Pancreas (tissue), 10 donors: Measurements from ENCODE around the gene RTP4. TPM values are rescaled to one million over a fixed set of nuclear protein-coding genes. Genes with fewer than 3 reads are reported as not detected.

Experiments
- ATAC-seq, 4 donors: fragments of 200-7000 bp; cut with Tn5 transposase; one replicate each; pipeline versions ENCODE4 v1.8.0 to v1.9.1; 2020; ENCODE audit warnings: mild to moderate bottlenecking in 4 of 4, moderate library complexity in 4 of 4
- DNase-seq, 6 donors: peaks; one replicate each; pipeline ENCODE4 v3.0.0-alpha.2; 2020
- FAIRE-seq: peaks from 2 replicates; lab custom pipeline; 2012; peaks lifted over from hg19 to GRCh38; lab: Jason Lieb, UNC
- H3K27ac ChIP-seq, 4 donors: fragments of 200-600 bp; sonication (generic); 1 replicate in 3 of 4; 2 replicates in 1 of 4; pipeline versions ENCODE4 v1.5.0 to v1.8.0; 2020
- H3K27me3 ChIP-seq, 4 donors: fragments of 200-600 bp; one replicate each; pipeline ENCODE4 v1.8.0; 2021
- H3K36me3 ChIP-seq, 3 donors: fragments of 200-600 bp; sonication (generic) in 1 of 3; one replicate each; pipeline versions ENCODE4 v1.5.0 to v1.8.0; 2020 to 2021
- H3K4me1 ChIP-seq, 3 donors: fragments of 200-600 bp; one replicate each; pipeline ENCODE4 v1.8.0; 2021
- H3K4me3 ChIP-seq, 4 donors: fragments of 200-600 bp; sonication (generic) in 2 of 4; one replicate each; pipeline versions ENCODE4 v1.5.0 to v1.8.0; 2020 to 2021
- H3K9me3 ChIP-seq, 4 donors: fragments of 200-600 bp; one replicate each; pipeline ENCODE4 v1.8.0; 2021
- CTCF ChIP-seq, 4 donors: fragments of 200-600 bp; sonication (generic) in 3 of 4; IDR thresholded peaks; one replicate each; pipeline versions ENCODE4 v1.5.0 to v1.8.0; 2021; ENCODE audit warnings: antibody characterized with exemption in 4 of 4
- WGBS, 2 donors: extraction: QIAGEN DNeasy Blood & Tissue Kit; methylation state at CpG; one replicate each; pipeline ENCODE4 v1.1.7; 2013; 5-methylcytosine and 5-hydroxymethylcytosine counted together
- intact Hi-C, 3 donors: fragments of 100-400 bp; cut with DNase I; formaldehyde crosslinking; loops; one replicate each; pipeline versions ENCODE4 v1.11.1 to v1.14.2; 2022
- polyA plus RNA-seq, 2 donors: library from polyadenylated mRNA; stranded (reverse); fragments of 200-250 nt; gene quantifications; one replicate each; pipeline ENCODE4 v1.2.3, GENCODE V29; 2013
- total RNA-seq, 6 donors: library from RNA; stranded (reverse); fragmentation: NEBNext Ultra II Directional in 4 of 6; extraction: Animal tissue kit (Norgen Biotek cat#: 25700) in 4 of 6; gene quantifications; one replicate each; pipeline versions ENCODE4 v1.2.1 to v1.2.4, GENCODE V29; 2021 to 2023
- donor health status: healthy with polysubstance abuse.
- donor health status: DM: no; HTN: no; CAD: no; lungs with moderate emphysema.
- donor health status: DM: no; HTN: no; CAD: no.
- donor health status: control.
- donor health status: control.
- donor health status: Bipolar disorder and iron deficiency.
- donor health status: DM: yes; HTN: yes; CAD: no.
- donor health status: DM: no; HTN: no; CAD: no.
- donor health status: DM: no; HTN: no; CAD: no.
- donor health status: DM: yes; HTN: yes; CAD: no.

RTP4 gene
- total and polyA plus RNA-seq, 8 donors, result 0.95 to 5.5 (median 2.5) TPM

DNA sequence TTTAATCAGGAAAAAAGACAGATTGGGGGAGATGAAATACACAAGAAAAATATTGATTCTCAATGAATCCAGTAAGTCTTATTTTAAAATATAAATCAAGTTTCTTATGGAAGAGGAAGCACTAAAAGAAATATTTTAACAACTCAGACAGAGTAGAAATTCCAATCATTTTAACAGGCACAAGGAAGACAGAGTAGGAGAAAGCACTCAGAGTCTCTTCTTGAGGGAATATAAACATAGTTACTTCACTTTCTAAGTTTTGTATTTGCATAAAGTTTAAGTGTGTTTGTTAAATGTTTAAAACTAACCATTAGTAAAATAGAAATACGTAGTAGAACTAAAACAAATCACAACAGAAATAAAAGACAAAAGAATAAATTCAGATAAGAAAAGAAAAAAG lies 24.5 kb upstream of the RTP4 start:
- no peaks in the 10 kb centered on the region for H3K4me1 ChIP-seq
- no peak for TF ChIP-seq CTCF (IDR thresholded peaks at IDR 0.05)
- WGBS, 2 donors, result 55 to 56% methylated on average over 1 of the region's 1 CpG
- intact Hi-C loops, result no loop called here
- H3K4me3 ChIP-seq, result no peak overlapping the region
- no peaks in the 10 kb centered on the region for H3K27me3 ChIP-seq
- FAIRE-seq (peak; percentile 47), ATAC-seq (no peak), DNase-seq (no peak)
- H3K27ac ChIP-seq, result no peak overlapping the region
- H3K36me3 ChIP-seq, result no peaks in the 10 kb centered on the region
- no peaks in the 10 kb centered on the region for H3K9me3 ChIP-seq

DNA sequence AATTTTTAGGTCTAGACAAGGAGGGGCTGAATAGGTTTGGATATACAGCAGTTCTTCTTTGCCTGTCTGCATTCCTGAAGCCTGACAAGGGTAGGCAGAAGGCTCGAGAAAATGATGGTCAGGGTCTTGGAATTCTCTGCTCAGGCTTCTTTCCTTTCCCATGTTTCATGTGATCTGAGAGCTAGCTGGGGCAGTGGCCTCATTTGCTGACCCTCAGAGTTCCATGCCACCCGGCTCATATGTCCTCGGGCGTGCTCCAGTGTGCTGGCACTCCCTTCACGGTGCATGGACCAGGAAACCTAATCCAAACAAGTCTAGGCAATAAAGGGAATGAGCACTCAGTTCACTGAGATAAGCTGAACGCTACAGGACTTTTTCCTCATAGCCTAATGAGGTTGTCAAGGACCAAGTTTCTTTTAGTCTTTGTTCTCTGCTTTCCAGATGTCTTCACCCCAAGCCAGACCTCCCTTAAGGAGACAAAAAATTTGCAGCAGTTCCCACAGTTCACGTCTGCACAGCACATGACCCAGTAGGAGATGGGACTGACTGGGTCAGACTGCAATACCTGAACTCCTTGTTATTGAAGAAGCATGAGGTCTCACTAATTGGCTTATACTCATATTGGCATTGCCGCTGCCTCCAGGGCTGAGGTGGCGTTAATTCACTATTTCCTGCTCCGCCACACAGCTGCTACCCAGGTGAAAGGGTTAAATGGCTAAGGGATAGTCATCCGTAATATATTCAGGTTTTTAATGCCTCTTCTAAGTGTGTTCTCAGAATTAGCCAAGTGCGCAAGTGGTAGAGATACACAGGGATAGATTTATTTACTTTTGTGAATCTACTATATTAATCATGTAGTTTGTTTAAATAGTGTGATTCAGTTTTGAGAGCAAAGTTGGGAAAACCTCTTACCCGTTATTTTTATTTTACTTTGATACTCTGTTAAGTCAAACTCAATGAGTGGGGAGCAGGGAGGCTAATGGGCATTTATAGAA lies 15.3 kb upstream of the RTP4 start:
- FAIRE-seq (no peak), DNase-seq (no peak), ATAC-seq (no peak)
- intact Hi-C loops, result no loop called here
- Histone ChIP-seq H3K27ac (no peak overlapping the region), H3K9me3 (no peaks in the 10 kb centered on the region), H3K36me3 (no peaks in the 10 kb centered on the region), H3K27me3 (no peaks in the 10 kb centered on the region), H3K4me3 (no peak overlapping the region), H3K4me1 (no peaks in the 10 kb centered on the region)
- 54 to 60% methylated on average over 13 of the region's 13 CpGs for WGBS, 2 donors
- TF ChIP-seq CTCF (IDR thresholded peaks at IDR 0.05), result no peak

DNA sequence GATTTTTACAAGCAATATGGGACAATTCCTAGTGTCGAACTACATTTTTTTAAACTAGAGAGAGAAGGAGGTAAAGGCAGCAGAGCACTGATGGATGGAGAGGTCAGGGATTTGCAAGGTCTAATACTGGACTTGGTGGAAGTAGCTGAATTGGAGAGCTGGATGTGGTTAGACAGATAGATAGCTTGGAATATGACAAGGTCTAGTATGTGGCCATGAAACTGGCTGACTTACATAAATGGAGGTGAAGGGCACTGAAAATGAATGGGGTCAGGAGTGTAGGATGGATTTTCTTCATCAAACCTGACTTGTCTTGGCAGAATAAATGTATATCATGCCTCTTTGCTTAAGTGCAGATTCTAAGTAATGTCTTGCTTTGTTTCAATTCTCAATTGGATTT lies 10.1 kb upstream of the RTP4 start:
- DNase-seq (no peak), FAIRE-seq (no peak), ATAC-seq (no peak)
- H3K4me3 ChIP-seq, result no peak overlapping the region
- no peaks in the 10 kb centered on the region for H3K4me1 ChIP-seq
- no peaks in the 10 kb centered on the region for H3K27me3 ChIP-seq
- no peak overlapping the region for H3K27ac ChIP-seq
- WGBS, 2 donors, result 72 to 87% methylated on average over 1 of the region's 1 CpG
- H3K36me3 ChIP-seq, result no peaks in the 10 kb centered on the region
- no peak for TF ChIP-seq CTCF (IDR thresholded peaks at IDR 0.05)
- intact Hi-C loops, result no loop called here
- H3K9me3 ChIP-seq, result no peaks in the 10 kb centered on the region

- no peak for FAIRE-seq
- Histone ChIP-seq H3K4me1 (no peaks in the 10 kb centered on the region), H3K9me3 (no peaks in the 10 kb centered on the region), H3K27ac (no peak overlapping the region), H3K27me3 (no peaks in the 10 kb centered on the region), H3K4me3 (no peak overlapping the region), H3K36me3 (no peaks in the 10 kb centered on the region)
- no peak for TF ChIP-seq CTCF (IDR thresholded peaks at IDR 0.05)
- 35 to 41% methylated on average over 7 of the region's 7 CpGs for WGBS, 2 donors
- intact Hi-C loops, result no loop called here
- no peak for ATAC-seq
- no peak for DNase-seq
These were observed 8.2 kb upstream of the RTP4 start for GRCh38 chr3:187359798-187360486.
